Spleen (tissue), 7 donors: ENCODE measurements around the gene HOXA1.

Source experiments
- CTCF ChIP-seq, 11 experiments: fragments of 200-600 bp in 7 of 11; fragments of 450-650 bp in 4 of 11; sonication (generic) in 4 of 11; IDR thresholded peaks in 8 of 11; conservative IDR thresholded peaks in 3 of 11; 1 replicate in 7 of 11; 2 replicates in 4 of 11; pipeline versions ENCODE4 v1.4.0 to v1.8.0; 2016 to 2021; ENCODE audit warnings: antibody characterized with exemption in 11 of 11, inconsistent platforms in 4 of 11, mild to moderate bottlenecking in 1 of 11
- POLR2AphosphoS5 ChIP-seq, 3 donors: sonication (generic); formaldehyde crosslinking; IDR thresholded peaks; one replicate each; pipeline ENCODE4 v1.5.1; 2017; ENCODE audit warnings: antibody characterized with exemption in 3 of 3
- donor health status: DM: no; HTN: no; CAD: no; lungs with moderate emphysema.
- donor health status: DM: no; HTN: no; CAD: no.
- donor health status: DM: no; HTN: no; CAD: no.

- TF ChIP-seq CTCF (IDR thresholded peaks at IDR 0.05 in 8 of 11, conservative IDR thresholded peaks at IDR 0.05 in 3 of 11) (no peak), POLR2AphosphoS5 (IDR thresholded peaks at IDR 0.05) (no peak)
Measured at GRCh38 chr7:27091105-27091504, 4.7 kb downstream of the HOXA1 start.
